IMR-90 (cell line): Measurements from ENCODE around the gene NKAIN2. TPM values are rescaled to one million over a fixed set of nuclear protein-coding genes. Genes with fewer than 3 reads are reported as not detected.

ENCODE experiments used
- ATAC-seq: fragments of 200-7000 bp; cut with Tn5 transposase; 2 replicates; pipeline ENCODE4 v1.9.1; 2020; ENCODE audit warnings: low read depth, mild to moderate bottlenecking, moderate library complexity
- BruUV-seq: library from RNA; stranded (reverse); fragments of 400-500 nt; replicated peaks from 2 replicates; lab custom pipeline; 2021; lab: Mats Ljungman, UMichigan
- CTCF ChIA-PET: fragments of 300-600 bp; formaldehyde crosslinking; extraction: SDS; loops from one replicate; lab custom pipeline; 2021; ENCODE audit warnings: antibody characterized with exemption; lab: Yijun Ruan, JAX
- POLR2A ChIA-PET: fragments of 300-600 bp; sonication (Branson Sonifier 250); formaldehyde crosslinking; loops from one replicate; lab custom pipeline; 2022; ENCODE audit warnings: antibody characterized with exemption; ENCODE audit not compliant: unreplicated experiment; lab: Charles Lee
- DNase-seq: peaks from one replicate; pipeline ENCODE4 v3.0.0; 2013
- H2AFZ ChIP-seq: replicated peaks from 2 replicates; pipeline ENCODE3; 2013; ENCODE audit warnings: low read length, mild to moderate bottlenecking; ENCODE audit not compliant: poor library complexity
- H2AK5ac ChIP-seq: 2 replicates; pipeline ENCODE4 v1.6.1; 2013; ENCODE audit warnings: low read depth, low read length, inconsistent platforms
- H2AK9ac ChIP-seq: replicated peaks from 2 replicates; pipeline ENCODE3; 2013; ENCODE audit warnings: mild to moderate bottlenecking, low read depth, low read length, moderate library complexity; ENCODE audit not compliant: poor library complexity
- H2BK120ac ChIP-seq: 2 replicates; pipeline ENCODE4 v1.6.1; 2013; ENCODE audit warnings: low read depth, low read length, inconsistent platforms
- H2BK15ac ChIP-seq: 3 replicates; pipeline ENCODE4 v1.6.1; 2013; ENCODE audit warnings: low read depth, low read length, inconsistent platforms
- H2BK20ac ChIP-seq: 2 replicates; pipeline ENCODE4 v1.6.1; 2013; ENCODE audit warnings: low read depth, mild to moderate bottlenecking, inconsistent platforms, low read length, moderate library complexity
- H2BK5ac ChIP-seq: 2 replicates; pipeline ENCODE4 v1.6.1; 2013; ENCODE audit warnings: mild to moderate bottlenecking, low read depth, low read length, inconsistent platforms; ENCODE audit not compliant: poor library complexity, severe bottlenecking
- H3K14ac ChIP-seq: replicated peaks from 2 replicates; pipeline ENCODE4 v1.6.1; 2013; ENCODE audit warnings: low read depth, low read length, inconsistent platforms
- H3K18ac ChIP-seq: 2 replicates; pipeline ENCODE4 v1.6.1; 2013; ENCODE audit warnings: low read depth, low read length, control low read depth
- H3K23ac ChIP-seq: 2 replicates; pipeline ENCODE4 v1.6.1; 2013; ENCODE audit warnings: low read depth, low read length, inconsistent platforms
- H3K27ac ChIP-seq: 2 replicates; pipeline ENCODE4 v1.5.1; 2013; ENCODE audit warnings: mild to moderate bottlenecking, control low read depth, low read length; ENCODE audit not compliant: insufficient read depth
- H3K27me3 ChIP-seq: 2 replicates; pipeline ENCODE4 v1.6.1; 2013; ENCODE audit warnings: low read length; ENCODE audit not compliant: control insufficient read depth, insufficient read depth
- H3K36me3 ChIP-seq: 2 replicates; pipeline ENCODE4 v1.6.1; 2013; ENCODE audit warnings: low read length, mixed read lengths; ENCODE audit not compliant: control insufficient read depth, insufficient read depth
- H3K4ac ChIP-seq: 2 replicates; pipeline ENCODE4 v1.6.1; 2013; ENCODE audit warnings: low read depth, low read length, inconsistent platforms
- H3K4me1 ChIP-seq: 2 replicates; pipeline ENCODE4 v1.6.1; 2013; ENCODE audit warnings: low read length, mixed read lengths; ENCODE audit not compliant: control insufficient read depth, insufficient read depth
- H3K4me2 ChIP-seq: 2 replicates; pipeline ENCODE4 v1.6.1; 2013; ENCODE audit warnings: low read depth, mild to moderate bottlenecking, control low read depth, low read length, moderate library complexity
- H3K4me3 ChIP-seq: 2 replicates; pipeline ENCODE4 v1.5.1; 2013; ENCODE audit warnings: low read depth, mild to moderate bottlenecking, control low read depth, low read length, moderate library complexity; ENCODE audit not compliant: insufficient read depth
- H3K56ac ChIP-seq: 2 replicates; pipeline ENCODE4 v1.6.1; 2013; ENCODE audit warnings: low read length, inconsistent platforms; ENCODE audit not compliant: insufficient read depth; ENCODE audit errors: extremely low read depth
- H3K79me1 ChIP-seq, 2 experiments: 2 replicates each; pipeline ENCODE4 v1.6.1; 2013; ENCODE audit warnings: low read length in 2 of 2, inconsistent platforms in 1 of 2, low read depth in 1 of 2
- H3K9ac ChIP-seq: 2 replicates; pipeline ENCODE4 v1.6.1; 2013; ENCODE audit warnings: low read depth, low read length, control low read depth
- H3K9me1 ChIP-seq: 2 replicates; pipeline ENCODE4 v1.6.1; 2013; ENCODE audit warnings: low read length, inconsistent platforms; ENCODE audit not compliant: insufficient read depth
- H3K9me3 ChIP-seq: 2 replicates; pipeline ENCODE4 v1.6.1; 2013; ENCODE audit warnings: low read length; ENCODE audit not compliant: control insufficient read depth, insufficient read depth
- H4K20me1 ChIP-seq: 2 replicates; pipeline ENCODE4 v1.6.1; 2013; ENCODE audit warnings: low read length, inconsistent platforms; ENCODE audit not compliant: insufficient read depth
- H4K5ac ChIP-seq: 2 replicates; pipeline ENCODE4 v1.6.1; 2013; ENCODE audit warnings: mild to moderate bottlenecking, low read depth, low read length, control low read depth
- H4K8ac ChIP-seq, 2 experiments: 2 replicates each; pipeline ENCODE4 v1.6.1; 2013; ENCODE audit warnings: low read depth in 2 of 2, low read length in 2 of 2, control low read depth in 1 of 2, inconsistent platforms in 1 of 2
- H4K91ac ChIP-seq: 2 replicates; pipeline ENCODE4 v1.6.1; 2013; ENCODE audit warnings: low read depth, low read length, inconsistent platforms; ENCODE audit not compliant: insufficient read depth
- CHD1 ChIP-seq: IDR thresholded peaks from 2 replicates; pipeline ENCODE4 v1.6.1; 2012; ENCODE audit warnings: low read depth, low read length, improper control_type of control experiment
- MXI1 ChIP-seq: IDR thresholded peaks from 2 replicates; pipeline ENCODE4 v1.6.1; 2012; ENCODE audit warnings: low read depth, mild to moderate bottlenecking, low read length, moderate library complexity, borderline replicate concordance
- NFE2L2 ChIP-seq: fragments of 150-350 bp; IDR thresholded peaks from 2 replicates; pipeline ENCODE4 v1.6.1; 2016; ENCODE audit warnings: low read depth, mild to moderate bottlenecking, low read length
- RAD21 ChIP-seq: IDR thresholded peaks from 2 replicates; pipeline ENCODE4 v1.6.1; 2012; ENCODE audit warnings: low read length, improper control_type of control experiment
- WGBS, 2 experiments: methylation state at CpG; one replicate each; pipeline versions ENCODE4 v1.1.5 to v1.1.7; 2013; ENCODE audit warnings: missing lambda C conversion rate in 2 of 2; ENCODE audit not compliant: insufficient read length in 1 of 2; ENCODE audit errors: extremely low coverage in 2 of 2; 5-methylcytosine and 5-hydroxymethylcytosine counted together
- dilution Hi-C: fragments of 300-500 bp; cut with HindIII; formaldehyde crosslinking; loops from one replicate; pipeline ENCODE4 v1.14.3; 2018; ENCODE audit warnings: low sequenced_read_pairs; ENCODE audit not compliant: unreplicated experiment
- in situ Hi-C: fragments of 300-500 bp; cut with MboI; formaldehyde crosslinking; loops from 3 replicates; pipeline ENCODE4 v1.14.3; 2019; ENCODE audit warnings: low sequenced_read_pairs, inconsistent platforms, mixed read lengths
- intact Hi-C: fragments of 100-400 bp; cut with micrococcal nuclease; formaldehyde crosslinking; loops from 2 replicates; pipeline ENCODE4 v1.10.0; 2022
- polyA plus RNA-seq, 3 experiments: library from polyadenylated mRNA; depleted of rRNA; stranded (reverse); fragments of >200 nt; gene quantifications; 2 replicates each; pipeline ENCODE4 v1.2.3, GENCODE V29; 2012; ENCODE audit warnings: low replicate concordance in 1 of 3
- total RNA-seq: library from RNA; depleted of rRNA; stranded (reverse); fragments of >200 nt; gene quantifications from 2 replicates; pipeline ENCODE4 v1.2.3, GENCODE V29; 2012

Gene NKAIN2
- total and polyA plus RNA-seq, 2 of the 4 experiments (the other 2 are of a cell fraction) = not detected

GRCh38 chr6:124008988-124009765 lies 205.5 kb downstream of the NKAIN2 start:
- H4K20me1 ChIP-seq = no peaks in the 10 kb centered on the region
- intact Hi-C loops = no loop called here
- no peak overlapping the region for H2AK9ac ChIP-seq

More at GRCh38 chr6:124008988-124009765, 205.5 kb downstream of the NKAIN2 start:
- CTCF ChIA-PET = no interaction called here
- no peaks in the 10 kb centered on the region for H3K27me3 ChIP-seq
- no peak overlapping the region for H3K56ac ChIP-seq
- no peak overlapping the region for H2BK120ac ChIP-seq
- no peak overlapping the region for H3K14ac ChIP-seq
- no peaks in the 10 kb centered on the region for H3K9me3 ChIP-seq
- H2AFZ ChIP-seq = no peak overlapping the region
- H2AK5ac ChIP-seq = no peak overlapping the region
- no peak overlapping the region for H2BK5ac ChIP-seq
- H3K4ac ChIP-seq = no peak overlapping the region
- no peak overlapping the region for H3K23ac ChIP-seq
- ATAC-seq (no peak), DNase-seq (no peak)
- no peak overlapping the region for H4K8ac ChIP-seq
- H3K4me3 ChIP-seq = no peak overlapping the region
- H3K9me1 ChIP-seq = no peaks in the 10 kb centered on the region
- in situ Hi-C loops = no loop called here
- TF ChIP-seq CHD1 = no peak
- no peak for TF ChIP-seq RAD21
- TF ChIP-seq NFE2L2 = no peak
- no peak for TF ChIP-seq MXI1
- no CpG with 5 or more reads among the region's 6 CpGs for WGBS, 2 experiments
- H3K36me3 ChIP-seq = no peaks in the 10 kb centered on the region
- no peak overlapping the region for H3K27ac ChIP-seq
- H2BK20ac ChIP-seq = no peak overlapping the region
- no peak overlapping the region for H2BK15ac ChIP-seq
- H3K9ac ChIP-seq = no peak overlapping the region
- no peak overlapping the region for H4K91ac ChIP-seq
- dilution Hi-C loops = no loop called here
- H4K5ac ChIP-seq = no peak overlapping the region
- BruUV-seq = no TSS peak
- no peak overlapping the region for H3K18ac ChIP-seq
- H3K4me1 ChIP-seq = no peaks in the 10 kb centered on the region
- no peaks in the 10 kb centered on the region for H3K79me1 ChIP-seq
- no peak overlapping the region for H3K4me2 ChIP-seq
- POLR2A ChIA-PET = no interaction called here
